GM23248 (cell line): ENCODE results near the gene ATP8B2. TPM values are rescaled to one million over a fixed set of nuclear protein-coding genes. Genes with fewer than 3 reads are reported as not detected.
"Not testable (repeated sequence)": the region's sequence is repeated elsewhere in the genome, so short reads cannot be mapped to it uniquely, and the experiment has no call there.

Source experiments
- DNase-seq: peaks from one replicate; pipeline ENCODE4 v3.0.0-alpha.2; 2015
- H2AFZ ChIP-seq: fragments of 200-600 bp; sonication (generic); 2 replicates; pipeline ENCODE4 v1.6.1; 2016; ENCODE audit warnings: antibody characterized with exemption
- H3F3A ChIP-seq: fragments of 200-600 bp; sonication (generic); 2 replicates; pipeline ENCODE4 v1.6.1; 2016; ENCODE audit warnings: mild to moderate bottlenecking, antibody characterized with exemption, mixed run types; ENCODE audit not compliant: insufficient read depth
- H3K27ac ChIP-seq: fragments of 200-600 bp; sonication (generic); 2 replicates; pipeline ENCODE4 v1.5.1; 2016; ENCODE audit warnings: mild to moderate bottlenecking
- H3K27me3 ChIP-seq: fragments of 200-600 bp; sonication (generic); replicated peaks from 2 replicates; pipeline ENCODE4 v1.6.1; 2016; ENCODE audit warnings: mild to moderate bottlenecking; ENCODE audit not compliant: insufficient read depth
- H3K36me3 ChIP-seq: fragments of 200-600 bp; sonication (generic); 2 replicates; pipeline ENCODE4 v1.6.1; 2016; ENCODE audit warnings: low read depth, mild to moderate bottlenecking
- H3K4me1 ChIP-seq: fragments of 200-600 bp; sonication (generic); 2 replicates; pipeline ENCODE4 v1.6.1; 2016; ENCODE audit warnings: mild to moderate bottlenecking; ENCODE audit not compliant: insufficient read depth
- H3K4me2 ChIP-seq: fragments of 200-600 bp; sonication (generic); one replicate; pipeline ENCODE4 v1.6.1; 2016; ENCODE audit warnings: mild to moderate bottlenecking; ENCODE audit not compliant: unreplicated experiment
- H3K4me3 ChIP-seq: fragments of 200-600 bp; sonication (generic); 2 replicates; pipeline ENCODE4 v1.5.1; 2016; ENCODE audit warnings: mild to moderate bottlenecking
- H3K79me2 ChIP-seq: fragments of 200-600 bp; sonication (generic); 2 replicates; pipeline ENCODE4 v1.6.1; 2016; ENCODE audit warnings: mild to moderate bottlenecking; ENCODE audit not compliant: insufficient read depth
- H3K9ac ChIP-seq: fragments of 200-600 bp; sonication (generic); 2 replicates; pipeline ENCODE4 v1.6.1; 2016; ENCODE audit warnings: mild to moderate bottlenecking
- H3K9me2 ChIP-seq: fragments of 200-600 bp; sonication (generic); 2 replicates; pipeline ENCODE4 v1.6.1; 2016; ENCODE audit warnings: mixed run types, mild to moderate bottlenecking, moderate library complexity; ENCODE audit not compliant: insufficient read depth
- H3K9me3 ChIP-seq: fragments of 200-600 bp; sonication (generic); one replicate; pipeline ENCODE4 v1.6.1; 2017; ENCODE audit warnings: low read depth
- H4K20me1 ChIP-seq: fragments of 200-600 bp; sonication (generic); 2 replicates; pipeline ENCODE4 v1.6.0; 2016; ENCODE audit not compliant: insufficient read depth
- EZH2 ChIP-seq: fragments of 200-600 bp; sonication (generic); IDR thresholded peaks from 2 replicates; pipeline ENCODE4 v1.6.1; 2018; ENCODE audit warnings: antibody characterized with exemption, mild to moderate bottlenecking; ENCODE audit not compliant: insufficient read depth, poor library complexity, severe bottlenecking
- EZH2phosphoT487 ChIP-seq: fragments of 200-600 bp; sonication (generic); IDR thresholded peaks from 2 replicates; pipeline ENCODE4 v1.6.1; 2018; ENCODE audit warnings: antibody characterized with exemption, moderate library complexity, mild to moderate bottlenecking, low read depth; ENCODE audit not compliant: insufficient read depth
- WGBS, 2 experiments: methylation state at CpG; one replicate each; pipeline ENCODE4 v1.1.6; 2015 to 2017; ENCODE audit warnings: low lambda C conversion rate in 2 of 2, low coverage in 1 of 2; ENCODE audit errors: missing lambda C conversion rate in 2 of 2; 5-methylcytosine and 5-hydroxymethylcytosine counted together
- in situ Hi-C: fragments of 300-500 bp; cut with MboI; formaldehyde crosslinking; loops from 2 replicates; pipeline ENCODE4 v1.15.0; 2020
- polyA plus RNA-seq: library from polyadenylated mRNA; unstranded; fragments of >200 nt; fragmentation: Nextera tagmentation; extraction: Ambion mirVana; gene quantifications from 2 replicates; pipeline ENCODE4 v1.2.1, GENCODE V29; 2016
- total RNA-seq: library from RNA; depleted of rRNA; stranded (reverse); fragments of >200 nt; shearing (Covaris generic); gene quantifications from 2 replicates; pipeline ENCODE4 v1.2.3, GENCODE V29; 2014

Gene ATP8B2
- total and polyA plus RNA-seq, 2 experiments from 2014 or later: 20.1 to 200 TPM

GRCh38 chr1:154338875-154339274 is 13.6 kb downstream of the ATP8B2 start:
- Histone ChIP-seq H3K4me3 (no peak overlapping the region), H3K4me2 (no peak overlapping the region), H3K9me3 (no peaks in the 10 kb centered on the region), H3F3A (peaks cover 28% of the 10 kb centered on the region), H3K36me3 (peaks cover 72% of the 10 kb centered on the region), H3K4me1 (peaks cover 11% of the 10 kb centered on the region), H3K9me2 (no peaks in the 10 kb centered on the region), H3K27me3 (no peaks in the 10 kb centered on the region), H4K20me1 (no peaks in the 10 kb centered on the region; the same call in 1 of the 2 replicates), H2AFZ (no peak overlapping the region), H3K27ac (no peak overlapping the region), H3K79me2 (peaks cover 32% of the 10 kb centered on the region), H3K9ac (no peak overlapping the region)
- WGBS, 2 experiments: 93 to 99% methylated on average over 2 of the region's 2 CpGs
- TF ChIP-seq EZH2: no peak
- no peak for TF ChIP-seq EZH2phosphoT487
- in situ Hi-C loops: no loop called here
- no peak for DNase-seq

- H2AFZ ChIP-seq, in situ Hi-C loops, H4K20me1 ChIP-seq, H3K9me2 ChIP-seq, H3K4me1 ChIP-seq, H3K27ac ChIP-seq, H3K4me2 ChIP-seq, H3K27me3 ChIP-seq, DNase-seq, H3K9ac ChIP-seq, H3K9me3 ChIP-seq, H3K4me3 ChIP-seq: not testable (repeated sequence)
- WGBS, 2 experiments: 91% methylated on average over 9 of the region's 9 CpGs
- Histone ChIP-seq H3K36me3 (peaks cover 73% of the 10 kb centered on the region), H3F3A (peaks cover 21% of the 10 kb centered on the region; the same call in 1 of the 2 replicates), H3K79me2 (peaks cover 20% of the 10 kb centered on the region)
Measured at GRCh38 chr1:154341366-154341765, 16.0 kb downstream of the ATP8B2 start.

DNA sequence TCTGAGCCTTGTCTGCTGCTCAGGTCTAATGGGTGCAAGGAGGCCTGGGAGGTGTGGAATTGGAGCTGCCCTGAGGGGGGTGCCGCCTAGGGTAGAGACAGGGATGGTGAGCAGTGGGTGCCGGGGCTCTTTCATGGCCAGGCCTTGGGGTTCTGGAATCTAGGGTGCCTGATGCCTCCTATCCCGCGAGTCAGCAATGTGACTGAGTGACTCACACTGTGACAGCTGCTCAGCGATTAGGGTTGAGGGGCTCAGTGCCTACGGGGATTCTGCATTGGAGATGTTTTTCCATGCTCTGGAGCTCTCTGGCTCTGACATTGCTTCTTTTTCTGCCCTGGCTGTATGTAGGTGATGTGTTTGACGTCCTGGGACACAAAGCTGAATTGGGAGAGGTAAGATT is 16.8 kb downstream of the ATP8B2 start:
- no peak overlapping the region for H3K9ac ChIP-seq
- H3K9me2 ChIP-seq: no peaks in the 10 kb centered on the region
- no peaks in the 10 kb centered on the region for H3K27me3 ChIP-seq
- H3K4me2 ChIP-seq: no peak overlapping the region
- H3F3A ChIP-seq: peaks cover 21% of the 10 kb centered on the region; the same call in 1 of the 2 replicates
- no peak overlapping the region for H3K4me3 ChIP-seq
- peaks cover 75% of the 10 kb centered on the region for H3K36me3 ChIP-seq
- H3K79me2 ChIP-seq: peaks cover 16% of the 10 kb centered on the region; the same call in 1 of the 2 replicates
- no peaks in the 10 kb centered on the region; the same call in 1 of the 2 replicates for H4K20me1 ChIP-seq
- no peaks in the 10 kb centered on the region for H3K9me3 ChIP-seq
- TF ChIP-seq EZH2 (no peak), EZH2phosphoT487 (no peak)
- H2AFZ ChIP-seq: no peak overlapping the region
- no peak overlapping the region for H3K27ac ChIP-seq
- in situ Hi-C loops: no loop called here
- no peaks in the 10 kb centered on the region; the same call in 1 of the 2 replicates for H3K4me1 ChIP-seq
- DNase-seq: no peak
- WGBS, 2 experiments: 82 to 89% methylated on average over 7 of the region's 7 CpGs

GRCh38 chr1:154342836-154343472 is 17.6 kb downstream of the ATP8B2 start:
- no peak overlapping the region for H2AFZ ChIP-seq
- no peak overlapping the region for H3K27ac ChIP-seq
- H3K9me3 ChIP-seq: no peaks in the 10 kb centered on the region
- no peaks in the 10 kb centered on the region for H3K27me3 ChIP-seq
- H3K4me3 ChIP-seq: no peak overlapping the region
- in situ Hi-C loops: no loop called here
- H3K4me2 ChIP-seq: no peak overlapping the region
- no peak overlapping the region for H3K9ac ChIP-seq
- H3K4me1 ChIP-seq: no peaks in the 10 kb centered on the region; the same call in 1 of the 2 replicates
- peaks cover 8% of the 10 kb centered on the region; the same call in 1 of the 2 replicates for H3K79me2 ChIP-seq
- no peaks in the 10 kb centered on the region for H3K9me2 ChIP-seq
- H4K20me1 ChIP-seq: no peaks in the 10 kb centered on the region
- H3K36me3 ChIP-seq: peaks cover 75% of the 10 kb centered on the region
- no peak for TF ChIP-seq EZH2phosphoT487
- no peak for TF ChIP-seq EZH2
- WGBS, 2 experiments: 86 to 87% methylated on average over 21 of the region's 21 CpGs
- H3F3A ChIP-seq: peaks cover 19% of the 10 kb centered on the region; the same call in 1 of the 2 replicates
- DNase-seq: no peak
